ENCODE results near the gene VPS8.
A peak's percentile ranks its signal among the peaks of the same experiment; 100 is the strongest.

GRCh38 chr3:185084901-185085300 lies 272.9 kb downstream of the VPS8 start:
- TF ChIP-seq CTCF (IDR thresholded peaks at IDR 0.05): peak; percentile 40 to 52 (median 43)
- peak in 1 of 2 donors; percentile 50 for TF ChIP-seq POLR2AphosphoS5 (IDR thresholded peaks at IDR 0.05)
